SK-N-SH (cell line): ENCODE results near the gene PGGHG.

ENCODE experiments used
- EZH2phosphoT487 ChIP-seq: fragments of 200-600 bp; sonication (generic); IDR thresholded peaks from 2 replicates; pipeline ENCODE4 v1.6.1; 2017; ENCODE audit warnings: low read depth, mixed run types, mild to moderate bottlenecking, antibody characterized with exemption, moderate library complexity, borderline replicate concordance
- NFIC ChIP-seq: IDR thresholded peaks from 2 replicates; pipeline ENCODE4 v1.4.0; 2012; ENCODE audit warnings: borderline replicate concordance
- POLR2AphosphoS5 ChIP-seq: IDR thresholded peaks from 2 replicates; pipeline ENCODE4 v1.6.1; 2012; ENCODE audit warnings: low read depth, low read length
- RCOR1 ChIP-seq: fragments of 150-350 bp; IDR thresholded peaks from 2 replicates; pipeline ENCODE4 v1.6.1; 2017; ENCODE audit warnings: antibody characterized with exemption, low read length
- RFX5 ChIP-seq: IDR thresholded peaks from 2 replicates; pipeline ENCODE4 v1.6.1; 2012; ENCODE audit warnings: mild to moderate bottlenecking, improper control_type of control experiment, low read length
- RXRA ChIP-seq: IDR thresholded peaks from 2 replicates; pipeline ENCODE4 v1.4.0; 2012; ENCODE audit warnings: low read depth, mild to moderate bottlenecking, borderline replicate concordance
- TCF12 ChIP-seq: IDR thresholded peaks from 2 replicates; pipeline ENCODE4 v1.4.0; 2012
- TF ChIP-seq, protein P1 (sequence below): fragments of 200-600 bp; sonication (generic); IDR thresholded peaks from 2 replicates; pipeline ENCODE4 v1.6.1; 2017; ENCODE audit warnings: antibody characterized with exemption, mild to moderate bottlenecking, moderate library complexity
- TF ChIP-seq, protein P2 (sequence below): IDR thresholded peaks from 2 replicates; pipeline ENCODE4 v1.4.0; 2012; ENCODE audit warnings: low read depth

DNA sequence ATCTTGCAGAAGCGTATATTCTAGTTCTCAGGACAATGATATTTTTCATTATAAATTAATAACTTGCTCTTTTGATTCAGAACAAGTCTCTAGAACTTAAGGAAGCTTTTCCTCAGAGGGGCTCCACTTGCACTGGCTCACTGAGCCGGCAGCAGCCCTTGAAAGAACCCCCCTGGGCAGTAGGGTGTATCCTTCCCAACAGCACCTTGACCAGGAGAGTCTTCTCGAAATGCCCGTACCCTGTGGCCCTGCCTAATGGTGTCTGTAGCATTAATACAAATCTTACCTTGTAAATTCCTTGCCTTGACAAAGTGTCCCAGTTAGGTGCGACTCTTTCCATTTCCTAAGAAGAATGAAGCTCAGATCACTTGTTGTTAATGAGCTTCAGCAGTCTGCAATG, 38.7 kb upstream of the PGGHG start:
- TF ChIP-seq RCOR1 (no peak), RFX5 (no peak), POLR2AphosphoS5 (no peak), RXRA (no peak), NFIC (no peak), TCF12 (no peak), EZH2phosphoT487 (no peak)
- TF ChIP-seq, protein P1, sequence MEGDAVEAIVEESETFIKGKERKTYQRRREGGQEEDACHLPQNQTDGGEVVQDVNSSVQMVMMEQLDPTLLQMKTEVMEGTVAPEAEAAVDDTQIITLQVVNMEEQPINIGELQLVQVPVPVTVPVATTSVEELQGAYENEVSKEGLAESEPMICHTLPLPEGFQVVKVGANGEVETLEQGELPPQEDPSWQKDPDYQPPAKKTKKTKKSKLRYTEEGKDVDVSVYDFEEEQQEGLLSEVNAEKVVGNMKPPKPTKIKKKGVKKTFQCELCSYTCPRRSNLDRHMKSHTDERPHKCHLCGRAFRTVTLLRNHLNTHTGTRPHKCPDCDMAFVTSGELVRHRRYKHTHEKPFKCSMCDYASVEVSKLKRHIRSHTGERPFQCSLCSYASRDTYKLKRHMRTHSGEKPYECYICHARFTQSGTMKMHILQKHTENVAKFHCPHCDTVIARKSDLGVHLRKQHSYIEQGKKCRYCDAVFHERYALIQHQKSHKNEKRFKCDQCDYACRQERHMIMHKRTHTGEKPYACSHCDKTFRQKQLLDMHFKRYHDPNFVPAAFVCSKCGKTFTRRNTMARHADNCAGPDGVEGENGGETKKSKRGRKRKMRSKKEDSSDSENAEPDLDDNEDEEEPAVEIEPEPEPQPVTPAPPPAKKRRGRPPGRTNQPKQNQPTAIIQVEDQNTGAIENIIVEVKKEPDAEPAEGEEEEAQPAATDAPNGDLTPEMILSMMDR: no peak
- TF ChIP-seq, protein P2, sequence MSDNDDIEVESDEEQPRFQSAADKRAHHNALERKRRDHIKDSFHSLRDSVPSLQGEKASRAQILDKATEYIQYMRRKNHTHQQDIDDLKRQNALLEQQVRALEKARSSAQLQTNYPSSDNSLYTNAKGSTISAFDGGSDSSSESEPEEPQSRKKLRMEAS: no peak
